Measurements from ENCODE around the gene TEX264. TPM values are rescaled to one million over a fixed set of nuclear protein-coding genes. Genes with fewer than 3 reads are reported as not detected.
A peak's percentile ranks its signal among the peaks of the same experiment; 100 is the strongest.

Gene TEX264
- total RNA-seq, 1 donor from 2014 or later, result 65.2 TPM

- H3K36me3 Mint-ChIP-seq (ENCODE audit: unreplicated experiment), result peaks cover 7% of the 10 kb centered on the region
Observed at GRCh38 chr3:51706021-51706485, 35.0 kb downstream of the TEX264 start.

GRCh38 chr3:51706788-51707731 lies 36.0 kb downstream of the TEX264 start, which contains the start of gene GRM2:
Gene GRM2, plus strand, starts transcription at chr3:51707068. Its CDS starts 1,916 bp downstream, at chr3:51708984.
- peaks cover 8% of the 10 kb centered on the region for H3K27me3 Mint-ChIP-seq (ENCODE audit: unreplicated experiment)
- DNase-seq (ENCODE audit: extremely low spot score, unreplicated experiment), result peak; percentile 93
- no peak for TF ChIP-seq CTCF (IDR thresholded peaks at IDR 0.05)
- peaks cover 7% of the 10 kb centered on the region for H3K36me3 Mint-ChIP-seq (ENCODE audit: unreplicated experiment)
- no peaks in the 10 kb centered on the region for H3K9me3 Mint-ChIP-seq (ENCODE audit: unreplicated experiment)
- H3K4me3 Mint-ChIP-seq (ENCODE audit: unreplicated experiment), result peak within 1 kb of the TSS; percentile 67
- H3K27ac Mint-ChIP-seq (ENCODE audit: unreplicated experiment), result no peak within 1 kb of the TSS
- H3K4me1 Mint-ChIP-seq (ENCODE audit: unreplicated experiment), result peaks cover 4% of the 10 kb centered on the region

More at GRCh38 chr3:51706021-51706485, 35.0 kb downstream of the TEX264 start:
- TF ChIP-seq CTCF (IDR thresholded peaks at IDR 0.05), result no peak
- H3K27ac Mint-ChIP-seq (ENCODE audit: unreplicated experiment), result no peak overlapping the region
- peaks cover 4% of the 10 kb centered on the region for H3K4me1 Mint-ChIP-seq (ENCODE audit: unreplicated experiment)
- H3K9me3 Mint-ChIP-seq (ENCODE audit: unreplicated experiment), result no peaks in the 10 kb centered on the region
- no peak for DNase-seq (ENCODE audit: extremely low spot score, unreplicated experiment)
- H3K4me3 Mint-ChIP-seq (ENCODE audit: unreplicated experiment), result no peak overlapping the region
- peaks cover 8% of the 10 kb centered on the region for H3K27me3 Mint-ChIP-seq (ENCODE audit: unreplicated experiment)

- Mint-ChIP-seq H3K36me3 (ENCODE audit: unreplicated experiment) (peaks cover 7% of the 10 kb centered on the region), H3K4me3 (ENCODE audit: unreplicated experiment) (peak overlapping the region; percentile 26), H3K4me1 (ENCODE audit: unreplicated experiment) (peaks cover 4% of the 10 kb centered on the region), H3K27ac (ENCODE audit: unreplicated experiment) (no peak overlapping the region), H3K27me3 (ENCODE audit: unreplicated experiment) (peaks cover 8% of the 10 kb centered on the region), H3K9me3 (ENCODE audit: unreplicated experiment) (no peaks in the 10 kb centered on the region)
- no peak for TF ChIP-seq CTCF (IDR thresholded peaks at IDR 0.05)
- DNase-seq (ENCODE audit: extremely low spot score, unreplicated experiment), result no peak
Observed at GRCh38 chr3:51708216-51708845, 37.3 kb downstream of the TEX264 start.

GRCh38 chr3:51709004-51709420 lies 38.0 kb downstream of the TEX264 start:
- Mint-ChIP-seq H3K4me3 (ENCODE audit: unreplicated experiment) (peak overlapping the region; percentile 26), H3K36me3 (ENCODE audit: unreplicated experiment) (peaks cover 7% of the 10 kb centered on the region), H3K27me3 (ENCODE audit: unreplicated experiment) (peaks cover 9% of the 10 kb centered on the region), H3K27ac (ENCODE audit: unreplicated experiment) (no peak overlapping the region), H3K4me1 (ENCODE audit: unreplicated experiment) (peaks cover 4% of the 10 kb centered on the region), H3K9me3 (ENCODE audit: unreplicated experiment) (no peaks in the 10 kb centered on the region)
- DNase-seq (ENCODE audit: extremely low spot score, unreplicated experiment), result peak; percentile 80
- no peak for TF ChIP-seq CTCF (IDR thresholded peaks at IDR 0.05)

- TF ChIP-seq CTCF (IDR thresholded peaks at IDR 0.05), result no peak
- Mint-ChIP-seq H3K4me3 (ENCODE audit: unreplicated experiment) (no peak overlapping the region), H3K9me3 (ENCODE audit: unreplicated experiment) (no peaks in the 10 kb centered on the region), H3K36me3 (ENCODE audit: unreplicated experiment) (no peaks in the 10 kb centered on the region), H3K4me1 (ENCODE audit: unreplicated experiment) (peaks cover 4% of the 10 kb centered on the region), H3K27me3 (ENCODE audit: unreplicated experiment) (peaks cover 11% of the 10 kb centered on the region), H3K27ac (ENCODE audit: unreplicated experiment) (no peak overlapping the region)
- DNase-seq (ENCODE audit: extremely low spot score, unreplicated experiment), result no peak
Observed at GRCh38 chr3:51709675-51710074, 38.6 kb downstream of the TEX264 start.

Measured in osteocyte (in vitro differentiated cells).